Activated gamma-delta T cell treated with Interleukin-2 at 50 U/mL for 16 hours (primary cell): ENCODE results near the gene CCNY.

Experiments used
- DNase-seq: peaks from one replicate; pipeline ENCODE4 v3.0.0-alpha.2; 2020

Gene CCNY

DNA sequence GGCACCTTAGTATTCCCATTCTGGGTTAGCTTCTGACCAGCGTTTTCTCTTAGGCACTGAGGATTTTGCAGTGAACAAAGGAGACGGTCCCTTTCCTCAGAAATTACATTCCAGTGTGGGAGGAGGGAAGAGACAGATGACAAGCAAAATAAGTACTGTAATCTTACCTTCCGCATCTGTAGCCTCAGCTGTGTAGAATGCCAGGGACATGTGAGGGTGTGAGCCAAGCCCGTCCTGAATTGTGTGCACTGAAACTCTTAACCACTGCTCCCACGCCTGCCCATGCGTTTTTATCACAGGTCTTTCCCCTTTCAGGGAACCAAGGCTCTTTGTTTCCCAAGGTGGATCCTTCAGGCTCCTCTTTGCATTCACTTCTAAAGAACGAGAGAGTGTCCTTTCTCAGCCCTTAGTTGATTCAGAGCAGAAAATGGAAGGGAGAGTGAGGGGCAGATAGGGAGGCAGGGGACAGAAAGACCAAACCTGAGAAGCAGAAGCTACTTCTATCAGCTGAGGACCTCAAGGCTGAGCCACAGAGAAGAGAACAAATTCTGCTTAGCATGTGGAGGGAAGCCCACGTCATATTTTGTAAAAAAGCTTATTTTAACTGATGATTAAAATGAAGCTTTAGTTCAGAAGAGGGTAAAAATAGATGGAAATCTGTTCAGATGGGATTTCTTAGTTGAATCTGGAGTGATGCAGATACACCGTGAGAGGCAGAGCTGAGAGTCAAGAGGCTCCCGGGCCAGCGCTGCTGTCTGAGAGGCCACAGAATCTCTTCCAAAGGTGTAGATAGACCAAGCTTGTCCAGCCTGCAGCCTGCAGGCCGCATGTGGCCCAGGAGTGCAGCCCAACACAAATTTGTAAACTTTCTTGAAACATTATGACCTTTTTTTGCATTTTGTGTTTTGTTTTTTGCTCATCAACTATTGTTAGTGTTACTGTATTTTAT is 122.5 kb downstream of the CCNY start:
- DNase-seq: no peak

GRCh38 chr10:35459449-35459847 is 123.1 kb downstream of the CCNY start:
- no peak for DNase-seq

GRCh38 chr10:35460852-35461460 is 124.6 kb downstream of the CCNY start:
- no peak for DNase-seq

DNA sequence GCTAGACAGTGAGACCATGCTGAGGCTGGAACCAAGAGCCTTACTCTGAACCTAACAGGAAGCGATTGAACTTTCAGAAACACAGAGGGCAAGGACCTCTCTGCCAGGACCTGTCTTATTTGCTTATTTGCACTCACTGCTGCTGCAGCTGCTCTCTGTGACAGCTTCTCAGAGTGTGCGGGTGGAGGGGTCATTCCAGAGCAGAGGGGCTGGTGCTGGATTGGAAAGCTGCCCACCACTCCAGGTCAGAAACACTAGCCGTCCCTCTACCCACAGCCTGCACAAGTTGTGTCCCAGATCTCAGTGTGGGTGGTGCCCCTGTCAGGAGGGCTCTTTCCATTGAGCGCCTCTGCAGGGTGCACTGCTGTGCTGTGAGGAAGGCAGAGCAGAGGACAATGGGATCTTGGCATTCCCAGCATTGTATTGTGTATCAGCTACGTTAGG is 126.2 kb downstream of the CCNY start:
- DNase-seq: no peak

- DNase-seq: no peak
These were observed 127.0 kb downstream of the CCNY start for GRCh38 chr10:35463105-35463867.

DNA sequence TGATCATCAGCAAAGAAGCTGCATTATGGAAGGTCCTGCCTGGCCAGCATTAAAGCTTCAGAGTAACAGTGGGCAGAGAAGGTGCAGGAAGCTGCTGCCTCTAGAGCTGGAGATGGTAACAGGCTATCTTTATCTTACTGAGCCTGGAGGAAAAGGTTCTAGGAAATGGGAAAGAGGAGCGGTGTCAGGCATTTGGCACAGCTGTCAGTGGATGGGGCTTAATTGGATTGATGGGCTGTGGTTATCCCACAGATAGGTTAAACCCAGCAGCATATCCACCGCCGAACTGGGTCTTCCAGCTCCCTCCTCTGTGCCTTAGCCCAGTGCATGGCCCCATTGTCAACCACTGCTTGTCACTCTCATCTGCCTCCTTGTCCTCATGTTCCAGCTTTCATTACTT is 127.6 kb downstream of the CCNY start:
- DNase-seq: no peak

- DNase-seq: no peak
These were observed 128.6 kb downstream of the CCNY start for GRCh38 chr10:35464825-35465456.

DNA sequence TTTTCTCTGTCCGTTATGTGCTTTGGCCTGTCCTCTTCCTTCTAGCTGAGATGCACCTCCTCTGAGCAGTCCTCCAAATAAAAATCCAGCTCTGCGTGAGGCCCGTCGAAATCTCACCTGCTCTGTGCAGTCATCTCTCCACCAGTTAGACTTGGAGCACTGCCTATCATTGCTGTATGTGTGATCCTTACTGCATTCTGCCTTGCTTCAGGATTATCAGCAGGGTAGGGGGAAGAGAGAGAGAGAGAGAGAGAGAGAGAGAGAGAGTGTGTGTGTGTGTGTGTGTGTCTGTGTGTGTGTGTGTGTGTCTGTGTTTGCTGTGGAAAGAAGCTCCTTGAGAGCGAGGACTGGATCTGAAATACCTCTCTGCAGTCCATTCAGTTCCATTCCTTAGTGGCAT is 129.4 kb downstream of the CCNY start:
- DNase-seq: no peak

DNA sequence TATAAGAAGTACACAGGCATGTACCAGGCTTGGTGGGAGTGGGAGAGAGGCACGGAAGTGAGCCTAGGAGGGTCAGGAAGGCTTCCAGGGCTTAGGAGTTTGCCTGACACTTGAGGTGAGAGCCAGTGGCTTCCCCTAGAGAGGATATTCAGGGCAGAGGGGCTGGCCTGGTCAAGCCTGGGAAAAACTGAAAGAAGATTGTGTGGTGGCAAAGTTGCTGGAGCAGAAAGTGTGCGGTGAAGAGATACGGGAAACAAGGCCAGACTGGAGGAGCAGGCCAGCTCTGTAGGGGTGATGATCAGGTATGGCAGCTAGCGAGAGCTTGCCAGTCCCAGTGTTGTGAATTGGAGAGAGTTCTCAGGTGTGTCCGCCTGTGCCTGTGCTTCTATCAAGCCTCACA is 129.9 kb downstream of the CCNY start:
- DNase-seq: no peak

DNA sequence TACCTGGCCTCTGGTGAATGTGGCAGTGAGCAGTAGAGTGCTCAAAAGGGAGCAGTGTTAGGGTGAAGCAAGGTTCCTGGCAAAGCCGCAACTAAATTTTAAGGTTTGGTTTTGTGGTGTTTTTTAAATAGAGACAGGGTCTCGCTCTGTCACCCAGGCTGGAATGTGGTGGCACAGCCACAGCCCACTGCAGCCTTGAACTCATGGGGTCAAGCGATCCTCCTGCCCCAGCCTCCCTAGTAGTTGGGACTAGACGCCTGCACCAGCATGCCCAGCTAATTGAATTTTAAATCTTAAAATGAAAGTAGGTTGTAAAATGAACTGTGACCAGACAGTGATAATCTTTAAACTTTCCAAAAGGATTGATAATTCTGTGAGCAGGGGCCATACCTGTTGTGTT is 130.4 kb downstream of the CCNY start:
- DNase-seq: no peak

DNA sequence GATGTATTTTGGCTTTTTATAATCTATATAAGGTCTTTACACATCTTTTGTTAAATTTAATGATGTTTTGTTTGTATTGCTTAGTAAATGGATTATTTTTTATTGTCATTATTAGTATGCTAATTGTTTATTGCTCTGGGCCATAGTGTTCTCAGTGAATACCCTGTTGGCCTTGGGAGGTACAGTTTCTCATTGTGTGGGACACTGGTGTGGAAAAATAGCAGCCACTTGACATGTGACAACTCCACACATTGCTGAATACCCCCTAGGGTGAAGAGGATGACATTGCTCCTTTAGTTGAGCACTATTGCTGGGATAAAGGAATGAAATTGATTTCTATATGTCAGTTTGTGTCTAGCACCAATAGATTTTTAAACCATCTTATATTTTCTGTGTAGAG is 130.9 kb downstream of the CCNY start:
- no peak for DNase-seq

- DNase-seq: no peak
These were observed 134.1 kb downstream of the CCNY start for GRCh38 chr10:35470248-35470924.

GRCh38 chr10:35470925-35471315 is 134.6 kb downstream of the CCNY start:
- DNase-seq: no peak

DNA sequence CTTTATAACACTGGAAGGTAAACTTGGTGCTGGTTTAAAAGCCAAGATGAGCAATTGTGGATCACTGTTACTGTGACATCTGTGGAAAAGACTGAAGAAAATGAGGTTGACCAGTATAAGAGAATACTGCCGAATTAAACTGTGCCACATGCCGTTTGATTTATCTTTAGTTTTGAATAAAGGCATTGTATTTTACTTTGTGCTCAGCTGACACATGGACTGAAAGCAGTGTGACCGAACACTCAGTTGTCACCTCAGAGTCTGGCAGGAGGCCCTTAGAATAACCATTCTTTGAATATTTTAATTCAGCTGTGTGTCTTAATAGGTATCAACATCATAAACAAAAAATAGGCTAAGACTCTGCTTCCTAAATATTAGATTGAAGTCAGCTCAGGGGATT is 135.1 kb downstream of the CCNY start:
- DNase-seq: no peak

GRCh38 chr10:35480142-35480541 is 143.8 kb downstream of the CCNY start:
- no peak for DNase-seq

- no peak for DNase-seq
These were observed 145.1 kb downstream of the CCNY start for GRCh38 chr10:35481413-35481812.

- DNase-seq: no peak
These were observed 150.1 kb downstream of the CCNY start for GRCh38 chr10:35486297-35486990.

DNA sequence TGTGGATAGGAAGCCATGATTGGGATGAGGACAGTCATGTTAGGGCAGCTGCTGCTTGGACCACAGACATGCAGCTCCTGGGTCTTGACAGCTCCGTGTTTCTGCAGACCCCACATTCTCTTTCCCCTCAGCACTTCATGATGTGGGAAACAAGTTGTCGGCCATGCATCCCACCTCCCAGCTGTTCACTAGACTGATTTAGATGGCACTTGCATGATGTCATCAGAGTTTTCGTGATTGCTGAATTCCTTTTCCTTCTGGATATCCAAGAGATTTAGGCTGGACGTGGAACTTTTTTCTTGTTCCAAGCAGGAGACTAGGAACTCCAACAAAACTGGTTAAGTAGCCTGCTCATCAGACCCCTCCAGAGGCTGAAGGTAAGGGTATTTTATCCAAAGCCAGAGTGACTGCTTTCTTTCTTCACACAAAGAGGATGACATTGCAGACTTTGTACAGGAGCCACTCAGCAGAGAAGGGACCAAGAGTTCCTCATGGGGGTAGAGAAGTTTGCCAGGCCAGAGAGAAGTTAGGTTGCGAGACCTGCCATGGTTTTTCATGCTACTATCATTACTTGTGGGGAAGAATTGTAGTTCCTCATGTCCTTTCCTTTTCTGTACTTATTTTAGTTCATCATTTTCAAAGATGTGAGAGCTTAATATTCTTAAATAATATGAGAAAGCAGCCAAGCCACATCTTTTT is 151.2 kb downstream of the CCNY start:
- DNase-seq: no peak

- no peak for DNase-seq
These were observed 151.9 kb downstream of the CCNY start for GRCh38 chr10:35488228-35488627.

GRCh38 chr10:35492386-35493195 is 156.3 kb downstream of the CCNY start:
- no peak for DNase-seq
